GM19467 (cell line): ENCODE data around the gene TPD52L2.

Source experiments
- ATAC-seq: cut with Tn5 transposase; IDR thresholded peaks from one replicate; pipeline ENCODE4 v1.9.1; 2021; ENCODE audit warnings: mild to moderate bottlenecking, moderate library complexity; ENCODE audit not compliant: unreplicated experiment

Gene TPD52L2

DNA sequence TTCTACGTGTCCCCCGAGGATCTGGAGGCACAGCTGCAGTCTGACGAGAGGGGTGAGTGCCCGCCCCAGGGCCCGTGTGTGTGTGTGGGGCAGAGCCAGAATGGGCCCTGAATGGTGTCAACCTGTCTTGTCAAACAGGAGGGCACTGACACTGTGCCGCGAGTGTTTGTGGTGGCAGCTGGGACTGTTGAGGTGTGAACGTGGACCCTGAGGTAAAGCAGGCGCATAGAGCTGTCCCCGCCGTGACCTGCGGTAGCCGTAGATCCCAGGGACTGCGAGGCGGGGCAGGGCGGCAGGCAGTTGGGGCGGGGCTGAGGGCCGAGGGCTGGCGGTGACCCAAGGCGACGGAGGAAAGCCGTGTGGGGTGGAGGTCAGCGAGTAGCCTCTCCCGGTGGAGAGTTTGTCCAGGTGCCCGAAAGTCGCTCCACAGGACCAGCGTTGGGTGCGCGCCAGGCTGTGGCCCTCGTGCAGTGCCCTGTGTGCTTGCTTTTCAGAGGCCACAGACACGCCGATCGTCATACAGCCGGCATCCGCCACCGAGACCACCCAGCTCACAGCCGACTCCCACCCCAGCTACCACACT is 66.0 kb downstream of the TPD52L2 start:
- no peak for ATAC-seq

DNA sequence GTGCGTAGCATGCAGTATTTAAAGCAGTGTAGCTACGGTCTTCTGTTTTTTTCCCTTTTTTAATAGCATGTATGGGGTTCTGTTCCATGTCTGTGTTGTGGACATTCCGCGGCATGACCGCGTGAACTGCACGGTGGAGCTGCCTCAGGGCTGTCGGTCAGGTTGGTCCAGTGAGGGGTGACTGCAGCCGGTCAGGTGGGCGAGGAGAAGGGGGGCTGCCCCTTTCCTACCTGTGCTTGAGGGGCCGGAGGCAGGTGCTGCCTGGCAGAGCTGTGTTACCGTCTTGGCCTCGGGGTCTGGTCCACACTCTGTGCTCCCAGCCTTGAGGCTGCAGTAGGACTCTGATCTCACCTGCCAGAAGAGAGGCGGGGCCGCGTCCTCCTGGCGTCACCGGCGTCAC is 66.7 kb downstream of the TPD52L2 start:
- ATAC-seq, result no peak

DNA sequence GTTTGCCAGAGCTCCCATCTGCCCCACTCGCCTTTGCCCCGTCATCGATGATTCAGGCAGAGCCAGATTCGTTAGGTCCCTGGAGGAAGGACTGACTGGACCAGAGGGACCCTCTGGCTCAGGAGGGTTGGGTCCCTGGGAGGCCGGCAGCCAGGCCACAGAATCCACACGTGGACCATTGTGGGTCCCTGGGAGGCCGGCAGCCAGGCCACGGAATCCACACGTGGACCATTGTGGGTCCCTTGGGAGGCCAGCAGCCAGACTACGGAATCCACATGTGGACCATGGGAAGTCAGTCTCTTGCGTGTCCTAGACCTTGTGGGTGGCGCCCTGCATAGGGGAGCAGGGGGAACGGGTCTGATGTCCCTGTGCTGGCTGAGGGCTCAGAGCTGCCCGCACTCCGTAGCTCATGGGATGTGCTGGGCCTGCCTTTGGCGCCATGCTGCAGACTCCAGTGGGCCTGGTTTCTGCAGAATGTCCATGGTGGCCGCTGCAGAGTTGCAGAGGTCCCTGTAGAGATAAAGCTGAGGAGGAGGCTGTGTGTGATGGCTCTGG is 67.6 kb downstream of the TPD52L2 start:
- no peak for ATAC-seq

DNA sequence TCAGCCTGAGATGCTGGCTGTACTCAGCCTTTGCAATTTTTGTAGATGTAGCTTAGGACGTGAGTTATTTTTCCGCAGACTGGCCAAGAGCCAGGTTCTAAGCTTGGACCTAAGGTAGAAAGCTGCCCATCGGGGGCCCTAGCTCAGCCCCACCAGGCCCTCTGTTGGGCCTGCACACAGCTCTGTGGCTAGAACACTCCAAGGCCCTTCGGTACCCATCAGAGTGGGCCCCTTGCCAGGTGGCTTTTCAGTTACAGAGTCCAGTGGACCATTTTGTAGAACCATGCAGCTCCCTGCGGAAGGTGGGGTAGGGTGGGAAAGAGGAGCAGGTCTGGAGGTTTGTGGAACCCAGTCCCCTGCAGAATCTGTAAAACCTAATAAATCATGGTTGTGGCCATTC is 68.6 kb downstream of the TPD52L2 start:
- no peak for ATAC-seq

DNA sequence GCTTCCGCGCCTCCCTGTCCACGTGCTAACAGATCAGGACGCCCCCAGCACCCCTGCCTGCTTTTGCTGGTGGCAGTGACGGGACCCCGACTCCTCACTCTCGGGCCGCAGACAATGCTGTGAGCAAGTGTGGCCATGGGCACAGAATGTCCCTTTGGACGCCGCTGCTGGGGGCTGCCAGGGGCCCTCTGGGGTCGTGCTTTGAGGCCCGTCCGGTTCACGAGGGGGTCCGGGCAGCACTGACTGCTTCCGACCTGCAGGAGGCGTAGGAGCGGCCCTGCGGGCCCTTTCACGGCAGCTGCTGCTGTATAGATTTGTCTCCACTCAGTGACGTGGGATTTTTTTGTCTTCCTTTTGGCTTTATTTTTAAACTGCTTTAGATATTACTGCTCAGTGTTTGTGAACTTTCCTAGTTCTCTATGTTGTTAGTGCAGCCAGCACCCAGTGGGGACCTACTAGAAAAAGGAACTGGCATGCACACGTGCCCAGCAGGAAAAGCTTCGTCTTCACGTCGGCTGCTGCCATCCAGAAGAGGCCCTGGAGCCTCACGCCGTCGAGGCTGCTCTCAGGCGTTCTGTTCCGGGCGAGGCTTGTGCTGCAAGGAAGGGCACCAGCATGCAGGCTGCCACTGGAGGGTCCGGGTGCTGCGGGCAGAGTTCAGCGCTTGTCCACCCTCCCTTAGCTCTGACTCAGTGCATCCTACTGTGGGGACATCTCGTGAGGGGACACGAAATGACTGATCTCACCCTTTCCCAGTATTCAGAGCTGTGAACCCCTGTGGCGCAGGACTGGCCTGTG is 69.4 kb downstream of the TPD52L2 start:
- no peak for ATAC-seq

DNA sequence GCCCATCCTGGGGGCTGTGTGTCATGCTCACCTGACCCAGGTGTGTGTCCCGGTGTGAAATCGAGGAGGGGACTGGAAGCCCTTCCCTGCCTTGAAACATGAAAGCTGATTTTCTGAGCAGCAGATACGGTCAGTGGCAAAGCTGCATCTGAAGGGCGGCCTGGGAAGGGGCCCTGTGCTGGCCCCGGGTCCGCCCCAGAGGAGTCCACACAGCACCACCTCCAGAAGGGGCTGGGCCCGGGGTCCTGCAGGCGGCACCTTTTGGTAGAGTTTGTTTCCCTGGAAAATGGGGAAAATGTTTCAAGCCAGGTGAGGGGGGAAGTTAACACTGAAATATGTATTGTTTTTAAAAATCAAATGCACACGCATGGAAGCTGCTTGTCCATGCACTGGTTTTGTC is 70.4 kb downstream of the TPD52L2 start:
- ATAC-seq, result no peak

DNA sequence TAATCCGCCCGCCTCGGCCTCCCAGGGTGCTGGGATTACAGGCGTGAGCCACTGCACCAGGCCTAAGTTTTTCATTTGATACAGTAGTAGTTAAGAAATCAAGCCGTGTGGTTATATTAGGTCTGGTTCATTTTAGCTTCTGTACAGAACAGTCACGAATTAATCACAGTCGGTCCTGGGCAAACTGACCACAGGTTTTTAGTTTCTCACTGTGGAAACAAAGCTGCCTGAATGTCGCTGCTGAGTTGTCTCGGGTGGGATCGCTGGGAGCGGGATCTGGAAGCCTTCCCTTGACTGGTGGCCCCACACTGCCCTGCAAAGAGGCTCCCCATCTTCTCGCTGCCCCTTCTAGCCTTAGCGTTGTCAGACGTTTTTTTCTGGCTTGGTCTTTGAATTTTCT is 72.5 kb downstream of the TPD52L2 start:
- no peak for ATAC-seq

DNA sequence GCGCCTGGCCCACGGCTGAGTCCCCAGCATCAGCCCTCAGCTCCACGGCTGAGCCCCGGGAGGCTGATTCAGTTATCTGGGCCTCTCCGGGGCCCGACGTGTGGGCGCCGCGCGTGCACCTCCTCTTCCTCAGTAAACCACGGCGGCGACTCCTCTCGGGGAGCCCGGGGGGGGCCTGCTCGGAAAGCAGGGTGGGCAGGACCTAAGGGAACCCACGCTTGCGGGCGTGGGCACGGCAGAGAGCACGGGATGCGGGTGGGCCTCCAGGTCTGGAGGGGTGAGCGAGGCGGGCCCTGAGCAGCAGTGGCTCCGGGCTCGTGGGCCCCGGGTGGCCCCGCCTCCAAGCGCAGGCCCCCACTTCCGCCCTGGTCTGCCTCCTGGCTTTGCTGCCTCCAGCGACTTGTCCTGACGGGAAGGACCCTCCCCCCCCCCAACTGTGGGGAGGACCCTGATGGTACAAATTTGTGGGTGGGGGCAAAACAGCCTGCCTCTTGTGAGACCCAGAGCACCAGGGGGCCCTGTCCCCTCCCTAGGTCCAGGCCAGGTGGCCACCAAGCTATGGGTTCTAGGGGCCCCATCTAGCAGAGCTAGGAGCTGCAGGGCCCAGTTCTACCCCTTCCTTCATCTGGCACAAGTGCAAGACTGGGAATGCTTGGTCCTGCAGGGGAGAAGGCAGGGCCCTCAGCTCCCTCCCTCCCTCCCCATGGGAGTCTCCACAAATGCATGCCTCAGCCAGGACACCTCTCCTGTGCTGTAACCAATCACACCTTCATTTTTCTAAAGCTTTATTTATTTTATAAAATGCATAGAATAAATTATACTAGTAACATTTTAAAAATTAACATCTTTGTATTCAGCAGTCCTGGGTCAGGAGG is 74.2 kb downstream of the TPD52L2 start:
- ATAC-seq, result no peak

DNA sequence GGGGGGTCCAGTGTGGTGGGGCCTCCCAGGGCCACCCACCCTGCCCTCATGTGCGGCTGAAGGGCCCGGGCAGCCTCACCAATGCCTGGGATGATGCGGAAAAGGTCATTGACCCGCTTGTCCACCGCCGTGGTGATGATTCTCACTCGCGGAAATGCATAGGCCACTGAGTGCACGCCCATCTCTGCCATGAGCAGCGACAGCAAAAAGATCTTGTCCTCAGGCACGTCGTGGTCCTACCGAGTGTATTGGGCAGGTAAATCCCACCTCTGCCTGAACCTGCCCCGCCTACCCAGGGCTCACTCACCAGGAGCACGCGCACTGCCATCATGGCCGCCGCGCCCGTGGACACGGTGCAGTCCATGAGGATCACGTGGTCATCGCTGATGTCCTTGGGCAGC is 75.0 kb downstream of the TPD52L2 start:
- no peak for ATAC-seq

DNA sequence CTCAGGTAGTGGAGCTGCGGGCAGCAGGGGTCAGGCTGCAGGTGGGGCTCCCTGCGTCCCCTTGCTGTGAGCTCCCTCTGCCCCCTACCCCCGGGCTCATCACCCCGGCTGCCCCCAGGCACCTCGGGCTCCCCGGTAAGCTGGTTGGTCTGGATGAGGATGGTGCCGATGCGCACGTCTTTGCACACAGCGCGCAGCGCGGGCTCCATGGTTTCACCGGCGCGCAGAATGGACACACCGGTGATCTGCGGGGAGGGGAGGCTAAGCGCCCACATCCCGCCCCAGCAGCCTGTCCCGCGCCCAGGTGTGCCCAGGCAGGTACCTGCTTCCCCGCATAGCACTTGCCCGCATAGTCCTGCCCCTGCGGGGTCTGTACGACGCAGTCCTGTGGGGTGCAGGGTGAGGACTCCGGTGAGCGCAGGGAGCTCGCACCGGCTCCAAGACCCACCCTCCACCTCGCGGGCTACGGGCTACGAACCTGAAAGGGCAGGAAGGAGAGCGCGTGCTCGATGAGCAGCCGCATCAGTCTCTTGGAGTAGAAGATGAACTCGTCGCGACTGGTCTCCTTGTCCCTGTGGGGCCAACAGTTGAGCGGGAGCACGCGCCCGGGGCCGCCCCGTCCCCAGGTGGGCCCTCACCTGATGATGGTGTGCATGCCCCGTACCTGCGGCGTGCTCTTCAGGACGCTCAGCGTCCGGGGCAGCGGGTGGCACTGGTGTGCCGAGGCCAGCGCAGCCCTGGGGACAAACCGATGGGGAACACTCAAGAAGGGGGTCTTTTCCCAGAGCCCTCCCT is 75.6 kb downstream of the TPD52L2 start:
- no peak for ATAC-seq
